Pancreas (tissue), 10 donors: ENCODE results near the gene USP44. TPM values are rescaled to one million over a fixed set of nuclear protein-coding genes. Genes with fewer than 3 reads are reported as not detected.

Experiments
- ATAC-seq, 4 donors: fragments of 200-7000 bp; cut with Tn5 transposase; one replicate each; pipeline versions ENCODE4 v1.8.0 to v1.9.1; 2020; ENCODE audit warnings: mild to moderate bottlenecking in 4 of 4, moderate library complexity in 4 of 4
- DNase-seq, 6 donors: peaks; one replicate each; pipeline ENCODE4 v3.0.0-alpha.2; 2020
- FAIRE-seq: peaks from 2 replicates; lab custom pipeline; 2012; peaks lifted over from hg19 to GRCh38; lab: Jason Lieb, UNC
- H3K27ac ChIP-seq, 4 donors: fragments of 200-600 bp; sonication (generic); 1 replicate in 3 of 4; 2 replicates in 1 of 4; pipeline versions ENCODE4 v1.5.0 to v1.8.0; 2020
- H3K27me3 ChIP-seq, 4 donors: fragments of 200-600 bp; one replicate each; pipeline ENCODE4 v1.8.0; 2021
- H3K36me3 ChIP-seq, 3 donors: fragments of 200-600 bp; sonication (generic) in 1 of 3; one replicate each; pipeline versions ENCODE4 v1.5.0 to v1.8.0; 2020 to 2021
- H3K4me1 ChIP-seq, 3 donors: fragments of 200-600 bp; one replicate each; pipeline ENCODE4 v1.8.0; 2021
- H3K4me3 ChIP-seq, 4 donors: fragments of 200-600 bp; sonication (generic) in 2 of 4; one replicate each; pipeline versions ENCODE4 v1.5.0 to v1.8.0; 2020 to 2021
- H3K9me3 ChIP-seq, 4 donors: fragments of 200-600 bp; one replicate each; pipeline ENCODE4 v1.8.0; 2021
- WGBS, 2 donors: extraction: QIAGEN DNeasy Blood & Tissue Kit; methylation state at CpG; one replicate each; pipeline ENCODE4 v1.1.7; 2013; 5-methylcytosine and 5-hydroxymethylcytosine counted together
- intact Hi-C, 3 donors: fragments of 100-400 bp; cut with DNase I; formaldehyde crosslinking; loops; one replicate each; pipeline versions ENCODE4 v1.11.1 to v1.14.2; 2022
- polyA plus RNA-seq, 2 donors: library from polyadenylated mRNA; stranded (reverse); fragments of 200-250 nt; gene quantifications; one replicate each; pipeline ENCODE4 v1.2.3, GENCODE V29; 2013
- total RNA-seq, 6 donors: library from RNA; stranded (reverse); fragmentation: NEBNext Ultra II Directional in 4 of 6; extraction: Animal tissue kit (Norgen Biotek cat#: 25700) in 4 of 6; gene quantifications; one replicate each; pipeline versions ENCODE4 v1.2.1 to v1.2.4, GENCODE V29; 2021 to 2023
- TF ChIP-seq, protein P1 (sequence below), 4 donors: fragments of 200-600 bp; sonication (generic) in 3 of 4; IDR thresholded peaks; one replicate each; pipeline versions ENCODE4 v1.5.0 to v1.8.0; 2021; ENCODE audit warnings: antibody characterized with exemption in 4 of 4
- donor health status: healthy with polysubstance abuse.
- donor health status: DM: no; HTN: no; CAD: no; lungs with moderate emphysema.
- donor health status: DM: no; HTN: no; CAD: no.
- donor health status: control.
- donor health status: control.
- donor health status: Bipolar disorder and iron deficiency.
- donor health status: DM: yes; HTN: yes; CAD: no.
- donor health status: DM: no; HTN: no; CAD: no.
- donor health status: DM: no; HTN: no; CAD: no.
- donor health status: DM: yes; HTN: yes; CAD: no.

The USP44 gene
- total and polyA plus RNA-seq, 8 donors, result 2.1 to 4.3 (median 2.4) TPM

DNA sequence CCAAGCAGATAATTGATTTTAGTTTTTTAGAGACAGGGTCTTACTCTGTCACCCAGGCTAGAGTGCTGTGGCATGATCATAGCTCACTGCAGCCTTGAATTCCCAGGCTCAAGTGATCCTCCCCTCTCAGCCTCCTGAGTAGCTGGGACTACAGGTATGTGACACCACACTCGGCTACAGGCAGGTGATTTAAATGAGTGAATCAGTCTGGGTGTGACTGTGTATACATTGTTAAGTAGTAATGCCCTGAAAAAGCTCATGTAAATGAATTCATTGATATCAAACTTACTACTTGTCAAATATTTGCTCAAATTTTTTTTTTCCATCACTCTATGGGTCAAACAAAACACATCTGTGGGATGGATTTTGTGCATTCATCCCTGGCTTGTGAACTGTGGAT is 6.3 kb upstream of the USP44 start:
- WGBS, 2 donors, result 62 to 78% methylated on average over 1 of the region's 1 CpG
- intact Hi-C loops, result no loop called here
- H3K4me3 ChIP-seq, result no peak overlapping the region
- no peaks in the 10 kb centered on the region for H3K4me1 ChIP-seq
- FAIRE-seq (no peak), ATAC-seq (no peak), DNase-seq (no peak)
- H3K36me3 ChIP-seq, result no peaks in the 10 kb centered on the region
- TF ChIP-seq, protein P1, sequence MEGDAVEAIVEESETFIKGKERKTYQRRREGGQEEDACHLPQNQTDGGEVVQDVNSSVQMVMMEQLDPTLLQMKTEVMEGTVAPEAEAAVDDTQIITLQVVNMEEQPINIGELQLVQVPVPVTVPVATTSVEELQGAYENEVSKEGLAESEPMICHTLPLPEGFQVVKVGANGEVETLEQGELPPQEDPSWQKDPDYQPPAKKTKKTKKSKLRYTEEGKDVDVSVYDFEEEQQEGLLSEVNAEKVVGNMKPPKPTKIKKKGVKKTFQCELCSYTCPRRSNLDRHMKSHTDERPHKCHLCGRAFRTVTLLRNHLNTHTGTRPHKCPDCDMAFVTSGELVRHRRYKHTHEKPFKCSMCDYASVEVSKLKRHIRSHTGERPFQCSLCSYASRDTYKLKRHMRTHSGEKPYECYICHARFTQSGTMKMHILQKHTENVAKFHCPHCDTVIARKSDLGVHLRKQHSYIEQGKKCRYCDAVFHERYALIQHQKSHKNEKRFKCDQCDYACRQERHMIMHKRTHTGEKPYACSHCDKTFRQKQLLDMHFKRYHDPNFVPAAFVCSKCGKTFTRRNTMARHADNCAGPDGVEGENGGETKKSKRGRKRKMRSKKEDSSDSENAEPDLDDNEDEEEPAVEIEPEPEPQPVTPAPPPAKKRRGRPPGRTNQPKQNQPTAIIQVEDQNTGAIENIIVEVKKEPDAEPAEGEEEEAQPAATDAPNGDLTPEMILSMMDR (IDR thresholded peaks at IDR 0.05), result no peak
- H3K9me3 ChIP-seq, result no peaks in the 10 kb centered on the region
- H3K27ac ChIP-seq, result no peak overlapping the region
- no peaks in the 10 kb centered on the region for H3K27me3 ChIP-seq

- Histone ChIP-seq H3K36me3 (no peaks in the 10 kb centered on the region), H3K27ac (no peak overlapping the region), H3K4me1 (no peaks in the 10 kb centered on the region), H3K9me3 (no peaks in the 10 kb centered on the region), H3K4me3 (no peak overlapping the region), H3K27me3 (no peaks in the 10 kb centered on the region)
- no peak for ATAC-seq
- no peak for DNase-seq
- FAIRE-seq, result no peak
- intact Hi-C loops, result no loop called here
- 21 to 25% methylated on average over 4 of the region's 4 CpGs for WGBS, 2 donors
- TF ChIP-seq, protein P1 (IDR thresholded peaks at IDR 0.05), result no peak
These were observed 3.3 kb upstream of the USP44 start for GRCh38 chr12:95554532-95555071.

DNA sequence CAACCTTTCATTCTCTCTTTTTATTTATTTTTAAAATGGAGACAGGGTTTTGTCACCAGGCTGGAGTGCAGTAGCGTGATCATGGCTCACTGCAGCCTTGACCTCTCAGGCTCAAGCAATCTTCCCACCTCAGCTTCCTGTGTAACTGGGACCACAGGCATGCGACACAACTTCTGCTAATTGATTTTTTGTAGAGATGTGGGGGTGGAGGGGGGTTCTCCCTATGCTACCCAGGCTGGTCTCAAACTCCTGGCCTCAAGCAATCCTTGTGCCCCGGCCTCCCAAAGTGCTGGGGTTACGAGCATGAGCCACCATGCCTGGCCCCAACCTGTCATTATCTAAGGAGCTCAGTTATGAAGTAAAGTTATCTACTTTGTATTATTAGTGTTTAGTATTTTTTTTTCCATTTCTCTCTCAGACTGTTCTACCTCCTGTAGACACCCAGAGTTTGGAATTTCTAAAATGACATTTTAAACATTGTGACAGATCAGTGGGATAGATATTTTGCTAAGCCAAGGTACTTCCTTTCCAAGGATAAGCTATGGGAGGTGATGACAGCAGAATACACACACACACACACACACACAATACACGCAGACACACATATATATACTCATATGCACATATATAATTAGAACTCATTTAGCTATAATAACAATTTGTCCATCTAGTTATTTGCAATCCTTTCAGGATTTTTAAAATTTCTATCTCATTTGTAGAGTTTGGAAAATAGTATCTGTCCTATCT is 2.1 kb upstream of the USP44 start:
- no peaks in the 10 kb centered on the region for H3K4me1 ChIP-seq
- ATAC-seq, result no peak
- no peaks in the 10 kb centered on the region for H3K9me3 ChIP-seq
- H3K27me3 ChIP-seq, result no peaks in the 10 kb centered on the region
- H3K27ac ChIP-seq, result no peak overlapping the region
- H3K4me3 ChIP-seq, result no peak overlapping the region
- no peak for DNase-seq
- H3K36me3 ChIP-seq, result no peaks in the 10 kb centered on the region
- 85 to 92% methylated on average over 5 of the region's 5 CpGs for WGBS, 2 donors
- FAIRE-seq, result no peak
- intact Hi-C loops, result no loop called here
- TF ChIP-seq, protein P1 (IDR thresholded peaks at IDR 0.05), result no peak

DNA sequence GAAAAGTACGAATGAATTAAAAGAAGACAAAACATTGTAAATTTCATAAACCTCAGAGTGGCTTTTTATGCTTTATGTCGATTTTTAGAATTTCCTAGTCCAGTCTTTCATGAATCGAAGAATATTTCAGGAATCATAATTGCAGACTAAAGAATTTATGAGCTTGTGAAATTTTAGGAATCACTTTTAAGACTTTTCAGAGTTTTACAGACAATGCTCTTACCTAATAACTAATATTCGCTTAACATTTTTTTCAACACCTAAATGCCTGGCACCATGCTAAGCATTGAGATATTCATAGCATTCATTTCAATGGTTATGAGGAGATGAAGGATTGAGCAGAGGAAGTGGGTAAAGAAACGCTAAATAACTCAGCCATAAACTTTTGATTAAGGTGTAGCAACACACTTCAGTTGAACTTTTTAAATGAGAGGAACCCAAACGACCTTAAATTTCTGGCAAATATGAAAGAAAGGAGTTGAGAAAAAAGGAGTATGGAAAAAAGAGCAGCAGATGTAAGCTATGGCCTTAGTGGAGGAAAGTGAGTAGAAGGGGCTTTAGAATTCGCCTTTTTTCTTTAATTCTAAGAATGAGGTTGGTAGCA is 739 bp upstream of the USP44 start:
- WGBS, 2 donors, result 77 to 78% methylated on average over 7 of the region's 7 CpGs

More for the DNA sequence above, 739 bp upstream of the USP44 start:
- no peak for ATAC-seq
- TF ChIP-seq, protein P1 (IDR thresholded peaks at IDR 0.05), result no peak
- intact Hi-C loops, result no loop called here
- H3K4me1 ChIP-seq, result peaks cover 0 to 3% (median 0%) of the 10 kb centered on the region in 3 donors
- H3K27me3 ChIP-seq, result no peaks in the 10 kb centered on the region
- no peak for FAIRE-seq
- H3K36me3 ChIP-seq, result no peaks in the 10 kb centered on the region
- H3K4me3 ChIP-seq, result no peak overlapping the region
- H3K9me3 ChIP-seq, result no peaks in the 10 kb centered on the region
- no peak overlapping the region for H3K27ac ChIP-seq
- DNase-seq, result no peak
